DLD1 (cell line): ENCODE results near the gene CSRNP3.
"Not testable (repeated sequence)": the region's sequence is repeated elsewhere in the genome, so short reads cannot be mapped to it uniquely, and the experiment has no call there.

Experiments
- in situ Hi-C: cut with HindIII; loops from 2 replicates; pipeline ENCODE4 v1.10.0; 2017; ENCODE audit warnings: low sequenced_read_pairs

The CSRNP3 gene

DNA sequence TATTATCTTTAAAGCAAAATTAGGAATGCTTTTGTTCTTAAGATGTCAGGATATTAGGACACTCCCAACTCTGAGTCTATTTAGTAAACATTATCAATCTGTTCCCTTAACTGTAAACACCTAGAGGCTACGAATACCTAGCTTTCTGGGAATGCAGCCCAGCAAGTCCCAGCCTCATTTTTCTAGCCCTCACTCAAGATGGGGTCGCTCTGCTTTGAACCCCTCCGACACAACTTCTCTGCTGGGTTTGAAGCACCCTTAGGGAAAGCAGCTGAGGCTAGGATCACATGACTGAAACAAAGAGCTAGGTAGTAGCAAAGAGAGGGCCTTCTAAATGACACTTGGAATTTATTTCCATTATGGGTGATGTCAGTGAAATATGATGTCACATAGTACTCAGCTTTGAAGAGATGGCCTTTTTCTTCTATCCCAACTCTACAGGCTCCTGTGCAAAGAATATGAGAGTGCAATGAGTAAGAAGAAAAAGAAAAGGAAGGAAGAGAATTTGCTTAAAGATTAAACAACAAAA, 114.7 kb downstream of the CSRNP3 start:
- in situ Hi-C loops = no loop called here

DNA sequence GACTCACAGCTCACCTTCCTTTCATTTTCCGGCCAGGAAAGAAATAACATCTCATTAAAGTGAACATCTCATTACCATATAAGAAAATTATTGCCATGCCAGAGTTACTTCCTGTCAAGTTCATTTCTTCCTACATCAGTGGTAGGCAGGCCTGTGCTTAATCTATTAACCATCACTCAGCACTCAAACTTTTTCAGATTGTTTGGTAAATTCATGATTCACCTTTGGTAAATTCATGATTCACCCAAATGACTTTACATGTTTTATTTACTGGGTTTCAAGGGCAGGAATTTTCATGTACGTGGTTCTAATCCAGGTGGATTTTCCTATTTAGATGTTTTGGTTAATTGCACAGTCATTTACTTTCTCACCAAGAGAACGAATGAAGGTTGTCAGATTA, 116.5 kb downstream of the CSRNP3 start:
- in situ Hi-C loops = no loop called here

DNA sequence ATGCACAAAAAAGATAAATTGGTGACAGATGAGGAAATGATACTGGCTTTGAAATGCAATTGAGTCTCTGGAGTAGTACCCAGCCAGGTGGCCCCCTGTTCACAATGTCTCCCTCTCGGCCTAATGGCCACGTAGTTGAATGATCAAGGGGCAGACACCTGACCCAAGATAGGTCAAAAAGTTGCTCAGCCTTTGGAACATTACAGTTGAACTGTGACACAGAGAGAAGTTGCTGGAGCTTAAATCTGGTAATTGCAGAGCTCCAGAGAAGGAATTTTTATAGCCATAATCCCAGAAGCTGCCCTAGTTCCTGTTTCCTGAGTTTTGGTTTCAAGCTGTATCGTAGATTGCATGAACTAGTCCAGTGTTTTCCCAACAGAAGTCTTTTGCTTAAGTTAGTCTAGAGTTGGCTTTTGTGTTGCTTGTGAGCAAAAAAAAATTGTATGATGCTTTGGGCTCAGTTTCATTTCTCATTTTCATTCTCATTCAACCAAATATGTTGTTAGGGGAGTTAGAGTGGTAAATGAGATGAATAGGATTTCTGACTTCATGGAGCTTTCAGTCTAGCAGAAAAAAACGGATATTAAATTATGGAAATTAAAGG, 117.9 kb downstream of the CSRNP3 start:
- in situ Hi-C loops = no loop called here

DNA sequence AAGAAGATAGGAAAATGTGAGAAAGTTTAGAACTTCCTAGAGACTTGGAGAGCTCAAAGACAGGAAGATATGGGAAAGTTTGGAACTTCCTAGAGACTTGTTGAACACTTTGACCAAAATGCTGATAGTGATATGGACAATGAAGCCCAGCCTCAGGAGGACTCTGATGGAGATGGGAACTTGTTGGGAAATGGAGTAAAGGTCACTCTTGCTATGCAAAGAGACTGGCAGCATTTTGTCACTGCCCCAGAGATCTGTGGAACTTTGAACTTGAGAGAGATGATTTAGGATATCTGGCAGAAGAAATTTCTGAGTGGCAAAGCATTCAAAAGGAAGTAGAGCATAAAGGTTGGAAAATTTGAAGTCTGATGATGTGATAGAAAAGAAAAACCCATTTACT, 121.5 kb downstream of the CSRNP3 start:
- in situ Hi-C loops = not testable (repeated sequence)

DNA sequence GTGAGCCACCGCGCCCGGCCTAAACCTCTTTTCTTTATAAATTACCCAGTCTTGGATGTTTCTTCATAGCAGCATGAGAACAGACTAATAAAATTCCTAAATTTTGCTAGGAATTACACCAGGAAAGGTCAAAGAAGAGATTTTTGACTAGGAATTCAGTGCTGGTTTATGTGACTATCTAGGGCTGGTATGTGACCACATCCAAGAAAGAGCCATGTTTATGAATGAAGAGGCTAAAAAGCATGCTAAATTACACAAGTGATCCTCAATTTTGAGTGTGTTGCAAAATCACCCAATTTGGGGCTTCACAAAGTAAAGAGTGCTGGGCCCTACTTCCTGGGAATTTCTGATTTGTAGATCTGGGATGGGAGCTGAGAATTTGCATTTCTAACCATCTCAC, 123.6 kb downstream of the CSRNP3 start:
- in situ Hi-C loops = no loop called here

DNA sequence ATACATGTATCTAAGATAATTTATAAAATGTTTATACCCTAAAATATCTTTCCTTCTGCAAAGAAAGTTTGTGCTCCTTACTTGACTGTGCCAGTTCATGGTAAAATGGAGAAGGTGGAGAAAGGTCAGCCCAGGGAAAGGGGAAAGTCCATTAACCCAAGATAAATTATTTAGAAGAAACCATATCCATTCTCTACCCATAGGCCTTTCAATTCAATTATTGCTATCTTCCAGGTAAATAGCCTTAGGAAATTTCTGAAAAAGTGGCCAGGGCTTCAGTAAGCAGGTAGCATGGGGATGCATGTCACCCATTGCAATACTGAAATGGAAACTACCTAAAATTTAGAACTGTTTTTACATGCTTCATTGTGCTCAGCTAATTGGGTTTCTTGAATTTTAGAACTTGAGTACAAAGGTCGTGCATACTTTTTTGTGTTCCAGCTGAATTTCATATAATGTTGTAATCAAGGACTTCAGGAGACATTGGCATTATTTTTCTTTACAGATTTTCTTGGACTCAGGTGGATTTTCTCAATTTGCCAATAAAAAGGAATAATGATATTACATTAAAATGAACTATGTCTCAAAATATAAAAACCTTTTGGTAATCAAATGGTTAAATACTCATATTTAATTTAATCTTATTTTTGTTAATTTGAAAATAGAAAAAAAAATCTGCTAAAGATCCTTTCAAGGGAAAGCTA, 124.9 kb downstream of the CSRNP3 start:
- in situ Hi-C loops = no loop called here

DNA sequence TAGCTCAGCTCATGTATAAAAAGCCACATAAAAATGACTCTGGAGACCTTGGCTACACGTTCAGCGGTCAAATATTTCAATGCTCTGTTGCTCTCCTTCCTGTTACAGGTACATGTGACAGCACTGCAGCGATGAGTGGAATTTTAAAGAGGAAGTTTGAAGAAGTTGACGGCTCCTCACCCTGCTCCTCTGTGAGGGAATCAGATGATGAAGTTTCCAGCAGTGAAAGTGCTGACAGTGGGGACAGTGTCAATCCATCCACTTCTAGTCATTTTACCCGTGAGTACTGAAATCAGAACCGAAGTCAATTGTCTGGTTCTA, 125.4 kb downstream of the CSRNP3 start:
- in situ Hi-C loops = no loop called here

DNA sequence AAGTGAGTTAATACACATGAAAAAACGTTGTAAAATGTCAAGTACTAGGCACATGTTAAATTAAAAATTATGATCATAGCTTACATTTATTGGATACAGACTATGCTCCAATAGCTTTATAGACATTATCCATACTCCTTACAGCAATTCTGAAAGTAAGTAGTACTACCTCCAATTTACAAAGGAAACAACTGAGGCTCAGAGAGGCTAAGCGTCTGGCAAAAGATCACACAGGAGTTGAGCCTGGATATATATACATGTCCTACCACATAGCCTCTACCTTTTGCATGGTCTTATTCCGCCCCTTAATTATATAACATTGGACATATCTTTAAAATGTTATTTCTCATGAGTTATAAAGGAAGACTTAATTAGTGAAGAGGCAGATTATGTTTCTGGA, 127.3 kb downstream of the CSRNP3 start:
- in situ Hi-C loops = no loop called here

DNA sequence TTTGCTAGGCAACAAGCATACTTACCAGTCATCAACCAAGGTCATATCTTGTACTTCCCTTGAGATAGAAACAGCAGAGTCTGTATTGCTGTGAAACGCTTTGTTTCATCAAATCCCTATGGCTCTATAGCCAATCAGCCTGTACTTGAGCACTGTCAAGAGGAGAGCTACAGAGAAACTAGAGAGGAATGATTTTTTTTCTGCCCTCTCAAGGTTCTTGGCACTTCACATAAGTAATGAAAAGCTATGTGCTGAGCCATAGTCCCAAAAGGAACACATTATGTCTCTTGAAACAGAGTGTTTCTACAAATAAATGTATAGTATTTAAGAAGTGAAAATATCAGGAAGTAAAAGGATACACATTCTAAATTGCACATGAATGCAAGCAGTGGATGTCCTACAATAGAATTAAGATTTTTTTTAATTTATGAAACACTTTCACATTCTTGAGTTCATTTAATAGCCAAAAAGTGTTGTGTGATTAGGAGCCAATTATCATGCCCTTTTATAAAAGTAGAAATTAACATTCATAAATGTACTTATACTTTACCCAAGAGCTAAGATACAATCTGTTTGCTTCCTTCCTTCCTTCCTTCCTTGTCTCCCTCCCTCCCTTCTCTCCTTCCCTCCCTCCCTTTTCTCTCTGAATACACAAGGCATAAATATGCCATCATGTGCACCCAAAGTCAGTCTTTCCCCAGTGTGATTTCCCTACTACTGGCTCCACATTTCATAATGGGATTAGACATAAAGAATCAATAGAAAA, 131.8 kb downstream of the CSRNP3 start:
- in situ Hi-C loops = no loop called here

DNA sequence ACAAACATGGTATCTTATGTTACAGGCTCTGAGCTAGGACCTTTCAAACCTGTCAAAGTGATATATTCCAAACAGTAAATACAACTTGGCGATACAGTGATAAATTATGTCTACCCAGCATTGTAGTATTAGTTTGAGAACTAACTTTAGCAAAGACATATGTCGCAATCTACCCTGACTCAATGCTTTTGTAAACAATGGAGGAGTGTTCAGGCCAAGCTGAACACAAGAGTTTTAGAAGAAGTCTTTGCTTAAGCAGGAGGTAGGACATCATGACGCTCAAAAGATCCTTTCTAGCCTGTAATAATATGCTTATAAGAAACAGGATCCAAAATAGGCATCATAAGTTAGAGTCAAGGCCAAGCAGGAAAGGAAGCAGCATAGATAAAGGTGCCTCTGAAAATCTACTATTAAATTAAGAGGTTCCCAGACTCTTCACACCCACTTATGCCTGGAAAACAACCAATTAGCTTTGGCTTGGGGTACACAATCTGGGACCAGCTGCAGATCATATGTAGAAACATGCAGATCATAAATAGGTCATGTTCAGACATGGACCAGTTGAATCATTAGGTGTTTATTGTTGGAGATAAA, 132.5 kb downstream of the CSRNP3 start:
- in situ Hi-C loops = no loop called here

DNA sequence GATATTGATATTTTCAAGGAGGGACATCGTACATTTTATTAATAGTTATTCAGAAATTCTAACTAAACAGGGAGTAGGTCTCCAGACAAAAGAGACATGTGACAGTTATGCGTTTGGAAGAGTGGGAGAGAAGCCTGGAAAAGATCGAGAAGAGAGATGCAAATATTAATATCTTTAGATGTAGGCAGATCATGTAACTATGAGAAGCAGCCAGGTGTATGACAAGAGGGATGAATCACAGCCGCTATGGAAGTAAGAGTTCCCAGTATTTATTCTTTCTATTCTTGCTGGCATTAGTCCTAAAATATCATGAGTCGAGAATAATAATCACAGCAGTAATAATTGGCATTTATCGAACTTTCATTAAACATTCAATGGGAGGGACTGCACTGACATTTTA, 140.2 kb downstream of the CSRNP3 start:
- in situ Hi-C loops = no loop called here

DNA sequence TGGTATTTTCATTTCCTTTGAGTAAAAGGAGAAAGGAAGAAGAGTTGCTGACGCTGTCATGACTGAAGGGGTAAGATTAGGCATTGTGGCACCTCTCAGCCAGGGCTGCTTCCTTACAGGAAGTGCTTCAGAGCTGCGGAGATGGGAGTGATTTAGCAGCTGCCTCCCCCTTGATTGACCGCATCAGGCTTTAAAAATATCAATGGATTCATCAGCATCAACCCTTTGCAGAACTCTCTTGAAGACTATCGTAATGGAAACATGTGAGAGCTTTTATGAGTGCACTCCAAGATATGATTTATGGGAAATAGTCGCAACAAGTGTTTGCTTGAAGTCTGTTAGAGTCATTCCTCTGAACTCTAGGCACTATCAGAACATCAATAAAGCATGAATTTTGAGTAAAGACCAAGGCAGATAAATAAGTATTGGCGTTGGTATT, 141.1 kb downstream of the CSRNP3 start:
- in situ Hi-C loops = no loop called here

DNA sequence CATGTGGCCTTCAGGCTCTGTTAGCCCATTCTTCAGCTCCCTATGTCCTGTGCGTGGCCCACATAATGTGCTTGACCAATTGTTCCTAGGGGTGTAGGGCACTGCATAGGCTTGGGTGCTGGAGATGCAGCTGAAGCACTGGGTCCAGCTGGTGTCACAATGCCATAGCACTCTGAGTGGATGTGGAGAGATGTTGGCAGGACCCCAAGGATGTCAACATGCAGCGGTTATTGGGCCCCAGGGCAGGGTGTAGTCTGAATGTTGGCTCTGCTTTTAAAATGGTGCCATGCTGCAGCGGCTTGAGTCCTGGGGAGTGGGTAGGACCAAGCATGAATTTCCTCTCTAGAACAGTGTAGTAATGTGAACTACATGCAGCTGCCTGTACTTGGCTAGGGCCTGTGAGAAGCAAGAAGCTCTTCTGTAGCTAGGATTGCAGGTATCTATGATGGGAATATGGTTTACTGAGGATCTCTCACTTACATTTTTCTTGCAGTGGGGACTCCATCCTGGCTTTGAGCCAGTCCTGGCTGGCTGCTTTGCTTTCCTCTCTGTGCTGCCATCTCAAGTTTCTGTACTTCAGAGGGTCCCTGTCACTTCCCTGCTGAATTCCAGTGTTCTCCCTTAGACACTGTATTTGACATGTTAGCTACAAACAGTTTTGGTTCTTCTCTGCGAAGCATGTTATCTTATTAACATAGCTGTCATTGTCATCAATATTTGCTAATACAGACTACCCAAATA, 148.4 kb downstream of the CSRNP3 start:
- in situ Hi-C loops = no loop called here

DNA sequence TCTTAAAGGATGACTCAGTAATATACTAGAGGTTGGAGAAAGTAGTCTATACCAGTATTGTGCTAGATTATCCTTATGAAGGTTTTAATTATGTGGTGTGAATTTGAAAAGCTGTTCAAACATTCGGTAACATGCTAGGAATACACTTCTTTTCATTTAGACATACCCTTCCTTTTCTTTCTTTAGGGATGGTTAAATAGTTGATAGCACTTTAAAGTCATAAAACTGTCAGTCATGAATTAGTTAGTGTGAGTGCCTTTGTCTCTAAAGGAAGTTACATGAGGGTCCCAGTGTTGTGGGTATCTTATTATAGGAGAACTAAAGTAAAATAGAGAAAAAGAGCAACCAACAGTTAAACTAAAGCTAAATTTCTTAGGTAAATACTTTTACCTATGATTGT, 149.3 kb downstream of the CSRNP3 start:
- in situ Hi-C loops = no loop called here

DNA sequence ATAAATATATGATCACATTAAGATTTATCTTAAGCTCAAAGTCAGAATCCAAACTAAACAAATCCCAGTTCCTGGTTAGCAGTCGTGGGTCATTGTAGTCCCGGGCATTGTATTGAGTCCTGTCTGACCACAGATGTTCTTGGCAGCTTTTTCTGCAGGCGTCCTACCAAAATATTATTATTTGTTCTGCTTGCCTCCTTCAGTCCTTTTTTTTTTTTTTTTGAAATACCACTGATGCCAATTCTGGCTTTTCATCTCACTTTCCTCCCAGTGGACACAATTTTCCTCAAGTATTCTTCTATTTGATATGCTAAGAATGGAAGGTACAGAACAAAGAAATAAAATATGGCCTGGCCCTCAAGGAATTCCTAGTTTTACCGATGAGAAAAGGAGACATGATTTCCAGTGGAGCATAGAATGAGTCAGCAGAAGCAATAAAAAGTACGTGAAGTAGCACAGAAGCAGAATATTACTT, 151.6 kb downstream of the CSRNP3 start:
- in situ Hi-C loops = no loop called here

DNA sequence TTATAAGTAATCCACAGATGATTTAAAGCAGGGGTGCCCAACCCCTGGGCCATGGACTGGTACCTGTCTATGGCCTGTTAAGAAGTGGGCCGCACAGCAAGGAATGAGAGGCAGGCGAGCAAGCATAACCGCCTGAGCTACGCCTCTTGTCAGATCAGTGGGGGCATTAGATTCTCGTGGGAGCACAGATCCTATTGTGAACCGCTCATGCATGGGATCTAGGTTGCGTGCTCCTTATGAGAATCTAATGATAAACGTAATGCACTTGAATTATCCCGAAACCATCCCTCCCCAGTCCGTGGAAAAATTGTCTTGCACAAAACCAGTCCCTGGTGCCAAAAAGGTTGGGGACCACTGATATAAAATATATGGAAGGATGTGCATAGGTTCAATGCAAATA, 153.7 kb downstream of the CSRNP3 start:
- in situ Hi-C loops = no loop called here

DNA sequence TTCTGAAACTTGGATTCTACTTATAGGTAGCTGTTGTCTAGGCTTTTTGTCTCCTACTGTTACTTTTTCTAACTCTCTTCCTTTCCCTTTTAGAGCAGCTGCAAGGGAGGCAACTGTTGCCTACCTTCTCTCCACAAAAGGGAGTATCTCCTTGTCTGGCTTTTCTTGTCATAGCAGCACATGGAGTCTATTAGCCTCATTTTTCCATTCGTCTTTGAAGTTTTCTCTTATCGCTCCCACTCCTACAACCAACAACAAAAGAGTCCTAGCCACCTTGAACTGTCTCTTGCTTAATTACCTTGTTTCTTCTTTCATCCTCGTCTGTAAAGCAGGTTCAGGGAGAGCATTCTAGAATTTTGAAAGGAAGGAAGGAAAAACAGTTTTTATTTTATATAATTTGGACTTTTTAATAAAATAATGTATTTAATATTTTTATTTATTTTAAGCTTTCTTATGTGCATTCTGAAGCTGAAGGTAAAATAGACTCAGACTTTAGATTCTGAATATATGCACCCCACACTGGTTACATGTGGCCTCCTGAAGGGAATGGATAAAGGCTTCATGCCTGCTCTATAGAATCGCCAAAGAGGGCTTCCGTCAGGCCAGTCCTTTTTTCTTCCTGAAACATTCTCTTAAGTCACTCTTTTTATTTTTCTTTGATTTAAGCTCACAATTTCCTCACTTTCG, 154.4 kb downstream of the CSRNP3 start:
- in situ Hi-C loops = no loop called here

DNA sequence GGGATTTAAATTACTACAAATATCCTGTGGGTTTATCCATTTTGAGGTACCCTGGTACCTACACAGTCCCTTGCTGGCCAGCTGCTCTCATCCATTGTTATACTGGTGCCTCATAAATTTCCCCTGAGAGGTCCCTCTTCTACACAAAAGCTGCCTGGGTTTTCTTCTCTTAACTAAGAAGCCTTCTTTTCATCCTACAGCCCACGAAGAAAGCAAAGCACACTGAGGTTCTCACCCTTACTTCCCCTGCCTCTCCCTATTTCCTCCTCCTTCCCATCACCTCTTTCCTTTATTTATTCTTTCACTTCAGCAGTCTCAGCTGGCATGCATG, 154.9 kb downstream of the CSRNP3 start:
- in situ Hi-C loops = no loop called here

DNA sequence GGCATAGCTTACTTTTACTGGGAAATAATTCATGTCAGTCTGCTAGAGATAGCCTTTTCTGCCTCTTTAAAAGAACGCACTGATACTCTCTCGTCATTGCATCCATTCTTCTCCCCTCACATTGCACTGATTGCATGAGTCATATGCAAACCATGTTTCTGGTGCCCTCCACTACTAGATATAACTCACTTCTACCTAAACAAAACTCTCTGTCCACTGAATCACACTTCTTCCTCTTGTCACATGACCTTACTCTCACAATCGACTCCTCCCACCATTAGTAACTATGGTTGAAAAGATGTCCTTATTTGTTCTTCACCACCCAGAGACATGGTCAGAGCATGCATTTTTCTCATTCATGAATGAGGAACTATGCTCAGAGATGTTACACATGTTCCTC, 158.0 kb downstream of the CSRNP3 start:
- in situ Hi-C loops = no loop called here

DNA sequence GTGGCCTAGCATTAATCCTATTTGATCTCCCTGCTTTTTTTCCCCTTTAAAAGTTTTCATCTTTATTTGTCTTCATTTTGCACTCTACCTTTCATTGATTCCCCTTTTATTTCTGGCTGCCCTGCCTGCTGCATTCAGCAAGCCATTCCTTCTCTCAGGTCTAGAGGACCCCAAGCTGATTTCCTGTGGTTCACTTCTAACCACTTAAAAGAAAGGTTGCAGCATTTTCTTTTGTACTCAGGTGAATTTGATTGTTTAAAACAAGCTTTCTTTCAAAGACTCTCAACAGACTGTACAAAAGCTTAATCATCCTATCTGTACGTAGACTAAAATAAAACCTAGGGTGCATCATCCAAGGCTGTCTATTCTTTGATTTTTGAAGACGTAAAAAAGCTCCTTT, 160.3 kb downstream of the CSRNP3 start:
- in situ Hi-C loops = no loop called here
